ENCODE measurements around the gene AK5. TPM values are rescaled to one million over a fixed set of nuclear protein-coding genes. Genes with fewer than 3 reads are reported as not detected.
"Not testable (repeated sequence)": the region's sequence is repeated elsewhere in the genome, so short reads cannot be mapped to it uniquely, and the experiment has no call there.

The AK5 gene
- total RNA-seq, 1 experiment from 2014 or later = 0.35 TPM

GRCh38 chr1:77385551-77385950 is 103.7 kb downstream of the AK5 start:
- Histone ChIP-seq H3K4me3 (ENCODE audit: insufficient read depth, low read depth, low read length) (no peak overlapping the region), H3K36me3 (replicated peaks; ENCODE audit: control insufficient read depth, insufficient read depth, low read length) (no peaks in the 10 kb centered on the region), H3K27me3 (ENCODE audit: control insufficient read depth, insufficient read depth, low read length) (no peaks in the 10 kb centered on the region)
- DNase-seq = no peak

GRCh38 chr1:77386276-77386675 is 104.5 kb downstream of the AK5 start:
- Histone ChIP-seq H3K4me3 (ENCODE audit: insufficient read depth, low read depth, low read length) (no peak overlapping the region), H3K36me3 (replicated peaks; ENCODE audit: control insufficient read depth, insufficient read depth, low read length) (no peaks in the 10 kb centered on the region), H3K27me3 (ENCODE audit: control insufficient read depth, insufficient read depth, low read length) (no peaks in the 10 kb centered on the region)
- no peak for DNase-seq

- H3K36me3 ChIP-seq (replicated peaks; ENCODE audit: control insufficient read depth, insufficient read depth, low read length) = no peaks in the 10 kb centered on the region
- H3K27me3 ChIP-seq (ENCODE audit: control insufficient read depth, insufficient read depth, low read length) = no peaks in the 10 kb centered on the region
- no peak overlapping the region for H3K4me3 ChIP-seq (ENCODE audit: insufficient read depth, low read depth, low read length)
- no peak for DNase-seq
Measured at GRCh38 chr1:77387553-77387952, 105.7 kb downstream of the AK5 start.

GRCh38 chr1:77388661-77389060 is 106.8 kb downstream of the AK5 start:
- no peaks in the 10 kb centered on the region for H3K36me3 ChIP-seq (replicated peaks; ENCODE audit: control insufficient read depth, insufficient read depth, low read length)
- DNase-seq = no peak
- H3K27me3 ChIP-seq (ENCODE audit: control insufficient read depth, insufficient read depth, low read length) = no peaks in the 10 kb centered on the region
- H3K4me3 ChIP-seq (ENCODE audit: insufficient read depth, low read depth, low read length) = no peak overlapping the region

GRCh38 chr1:77392486-77392885 is 110.7 kb downstream of the AK5 start:
- no peak overlapping the region for H3K4me3 ChIP-seq (ENCODE audit: insufficient read depth, low read depth, low read length)
- H3K36me3 ChIP-seq (replicated peaks; ENCODE audit: control insufficient read depth, insufficient read depth, low read length) = no peaks in the 10 kb centered on the region
- H3K27me3 ChIP-seq (ENCODE audit: control insufficient read depth, insufficient read depth, low read length) = no peaks in the 10 kb centered on the region
- DNase-seq = no peak

GRCh38 chr1:77394166-77394565 is 112.3 kb downstream of the AK5 start:
- DNase-seq = no peak
- Histone ChIP-seq H3K4me3 (ENCODE audit: insufficient read depth, low read depth, low read length) (no peak overlapping the region), H3K27me3 (ENCODE audit: control insufficient read depth, insufficient read depth, low read length) (no peaks in the 10 kb centered on the region)

GRCh38 chr1:77395051-77395450 is 113.2 kb downstream of the AK5 start:
- no peak overlapping the region for H3K4me3 ChIP-seq (ENCODE audit: insufficient read depth, low read depth, low read length)
- H3K36me3 ChIP-seq (replicated peaks; ENCODE audit: control insufficient read depth, insufficient read depth, low read length) = no peaks in the 10 kb centered on the region

More at GRCh38 chr1:77394166-77394565, 112.3 kb downstream of the AK5 start:
- H3K36me3 ChIP-seq (replicated peaks; ENCODE audit: control insufficient read depth, insufficient read depth, low read length) = no peaks in the 10 kb centered on the region

GRCh38 chr1:77398152-77398551 is 116.3 kb downstream of the AK5 start:
- Histone ChIP-seq H3K4me3 (ENCODE audit: insufficient read depth, low read depth, low read length) (no peak overlapping the region), H3K36me3 (replicated peaks; ENCODE audit: control insufficient read depth, insufficient read depth, low read length) (no peaks in the 10 kb centered on the region), H3K27me3 (ENCODE audit: control insufficient read depth, insufficient read depth, low read length) (no peaks in the 10 kb centered on the region)
- DNase-seq = no peak

More at GRCh38 chr1:77395051-77395450, 113.2 kb downstream of the AK5 start:
- H3K27me3 ChIP-seq (ENCODE audit: control insufficient read depth, insufficient read depth, low read length) = no peaks in the 10 kb centered on the region
- DNase-seq = no peak

GRCh38 chr1:77399250-77400086 is 117.6 kb downstream of the AK5 start:
- DNase-seq = no peak
- Histone ChIP-seq H3K27me3 (ENCODE audit: control insufficient read depth, insufficient read depth, low read length) (no peaks in the 10 kb centered on the region), H3K4me3 (ENCODE audit: insufficient read depth, low read depth, low read length) (no peak overlapping the region), H3K36me3 (replicated peaks; ENCODE audit: control insufficient read depth, insufficient read depth, low read length) (no peaks in the 10 kb centered on the region)

GRCh38 chr1:77400781-77401180 is 119.0 kb downstream of the AK5 start:
- Histone ChIP-seq H3K27me3 (ENCODE audit: control insufficient read depth, insufficient read depth, low read length) (no peaks in the 10 kb centered on the region), H3K4me3 (ENCODE audit: insufficient read depth, low read depth, low read length) (no peak overlapping the region), H3K36me3 (replicated peaks; ENCODE audit: control insufficient read depth, insufficient read depth, low read length) (no peaks in the 10 kb centered on the region)
- DNase-seq = no peak

GRCh38 chr1:77401384-77401783 is 119.6 kb downstream of the AK5 start:
- DNase-seq = no peak
- Histone ChIP-seq H3K27me3 (ENCODE audit: control insufficient read depth, insufficient read depth, low read length) (no peaks in the 10 kb centered on the region), H3K36me3 (replicated peaks; ENCODE audit: control insufficient read depth, insufficient read depth, low read length) (no peaks in the 10 kb centered on the region), H3K4me3 (ENCODE audit: insufficient read depth, low read depth, low read length) (no peak overlapping the region)

GRCh38 chr1:77405186-77405585 is 123.4 kb downstream of the AK5 start:
- H3K4me3 ChIP-seq (ENCODE audit: insufficient read depth, low read depth, low read length) = no peak overlapping the region
- H3K36me3 ChIP-seq (replicated peaks; ENCODE audit: control insufficient read depth, insufficient read depth, low read length) = no peaks in the 10 kb centered on the region
- H3K27me3 ChIP-seq (ENCODE audit: control insufficient read depth, insufficient read depth, low read length) = no peaks in the 10 kb centered on the region
- DNase-seq = no peak

- Histone ChIP-seq H3K4me3 (ENCODE audit: insufficient read depth, low read depth, low read length) (no peak overlapping the region), H3K36me3 (replicated peaks; ENCODE audit: control insufficient read depth, insufficient read depth, low read length) (no peaks in the 10 kb centered on the region), H3K27me3 (ENCODE audit: control insufficient read depth, insufficient read depth, low read length) (no peaks in the 10 kb centered on the region)
- no peak for DNase-seq
Measured at GRCh38 chr1:77406661-77407060, 124.8 kb downstream of the AK5 start.

- no peak for DNase-seq
Measured at GRCh38 chr1:77407738-77408375, 126.0 kb downstream of the AK5 start.

GRCh38 chr1:77408933-77409332 is 127.1 kb downstream of the AK5 start:
- not testable (repeated sequence) for H3K36me3 ChIP-seq (replicated peaks; ENCODE audit: control insufficient read depth, insufficient read depth, low read length); H3K27me3 ChIP-seq (ENCODE audit: control insufficient read depth, insufficient read depth, low read length); DNase-seq; H3K4me3 ChIP-seq (ENCODE audit: insufficient read depth, low read depth, low read length)

More at GRCh38 chr1:77407738-77408375, 126.0 kb downstream of the AK5 start:
- no peak overlapping the region for H3K4me3 ChIP-seq (ENCODE audit: insufficient read depth, low read depth, low read length)
- H3K27me3 ChIP-seq (ENCODE audit: control insufficient read depth, insufficient read depth, low read length) = no peaks in the 10 kb centered on the region
- no peaks in the 10 kb centered on the region for H3K36me3 ChIP-seq (replicated peaks; ENCODE audit: control insufficient read depth, insufficient read depth, low read length)

Measured in H7 (cell line).